ENCODE results near the gene PRKCB. TPM values are rescaled to one million over a fixed set of nuclear protein-coding genes. Genes with fewer than 3 reads are reported as not detected.

PRKCB gene
- total and polyA plus RNA-seq, 2 of the 8 experiments (the other 6 are each of a cell fraction or from before 2014, with no cell fraction given) = 7.1 to 12.1 TPM

GRCh38 chr16:23930791-23931190 lies 95.0 kb downstream of the PRKCB start:
- H3K79me1 ChIP-seq (ENCODE audit: low read depth, low read length) = no peaks in the 10 kb centered on the region
- no peak overlapping the region for H4K8ac ChIP-seq (ENCODE audit: extremely low read depth, insufficient read depth, low read length)
- no peak overlapping the region for H3K56ac ChIP-seq (replicated peaks; ENCODE audit: insufficient read length, low read depth, low read length)
- 92% methylated on average over 5 of the region's 5 CpGs; no CpG with 5 or more reads in 1 of the 2 experiments for WGBS, 2 experiments (ENCODE audit: extremely low coverage in 1 of 2, insufficient coverage in 1 of 2, insufficient read length in 1 of 2, insufficient replicate concordance in 2 of 2, low coverage in 1 of 2, low lambda C conversion rate in 2 of 2, missing lambda C conversion rate in 1 of 2)
- H2BK15ac ChIP-seq (ENCODE audit: low read length) = no peak overlapping the region
- H4K20me1 ChIP-seq (replicated peaks in 1 of 2; ENCODE audit: control insufficient read depth in 1 of 2, insufficient read depth in 2 of 2, low read length in 2 of 2) = peaks cover 0 to 2% of the 10 kb centered on the region in 2 experiments
- no peak overlapping the region for H4K91ac ChIP-seq (replicated peaks; ENCODE audit: insufficient read length, low read length)
- H3K4me1 ChIP-seq (replicated peaks in 1 of 4; ENCODE audit: control insufficient read depth in 3 of 4, insufficient read depth in 4 of 4, low read length in 3 of 4) = no peaks in the 10 kb centered on the region; a peak in 1 of 7 replicates
- no peak overlapping the region for H3K4ac ChIP-seq (replicated peaks; ENCODE audit: insufficient read length, low read depth, low read length)
- H2BK5ac ChIP-seq (ENCODE audit: low read depth, low read length) = no peak overlapping the region
- H2BK20ac ChIP-seq (ENCODE audit: low read length) = no peak overlapping the region
- H3K36me3 ChIP-seq (ENCODE audit: control insufficient read depth in 2 of 4, insufficient read depth in 4 of 4, low read length in 3 of 4) = no peaks in the 10 kb centered on the region; a peak in 1 of 8 replicates
- H3K4me2 ChIP-seq (ENCODE audit: insufficient read depth in 1 of 2, low read depth in 2 of 2, low read length in 2 of 2) = no peak overlapping the region
- H3K14ac ChIP-seq (ENCODE audit: insufficient read length) = no peak overlapping the region
- no peaks in the 10 kb centered on the region for H3K79me2 ChIP-seq (ENCODE audit: control insufficient read depth in 1 of 2, insufficient read depth in 2 of 2, low read length in 2 of 2)
- TF ChIP-seq SRF (IDR thresholded peaks at IDR 0.05; ENCODE audit: low read depth, low read length) = no peak
- TF ChIP-seq POU5F1 (IDR thresholded peaks at IDR 0.05; ENCODE audit: low read depth, low read length) = no peak
- TF ChIP-seq NANOG (IDR thresholded peaks at IDR 0.05; ENCODE audit: insufficient read depth, low read depth, low read length, poor library complexity, severe bottlenecking) = no peak
- TF ChIP-seq GABPA (IDR thresholded peaks at IDR 0.05; ENCODE audit: borderline replicate concordance, insufficient read depth, low read length) = no peak
- no peak for TF ChIP-seq JUND (IDR thresholded peaks at IDR 0.05; ENCODE audit: low read length)
- TF ChIP-seq E2F6 (IDR thresholded peaks at IDR 0.05) = no peak
- no peak overlapping the region for H3K9ac ChIP-seq (replicated peaks in 1 of 4; ENCODE audit: extremely low read depth in 1 of 4, low read depth in 3 of 4, low read length in 3 of 4)
- DNase-seq (ENCODE audit: low read depth in 1 of 2, low spot score in 2 of 2) = no peak
- H3K9me3 ChIP-seq (ENCODE audit: insufficient read depth in 2 of 2, low read depth in 1 of 2, low read length in 1 of 2) = no peaks in the 10 kb centered on the region
- no peak overlapping the region for H3K23ac ChIP-seq (ENCODE audit: insufficient read length)
- no peak overlapping the region for H3K18ac ChIP-seq (ENCODE audit: extremely low read depth, low read length)
- no peak overlapping the region for H3K4me3 ChIP-seq (ENCODE audit: extremely low read depth in 1 of 4, insufficient read depth in 2 of 4, low read depth in 3 of 4, low read length in 4 of 4)
- CTCF ChIA-PET (ENCODE audit: partially characterized antibody) = interaction anchor here (0.5 to 1.6 kb wide), 8 partner anchors 8 to 974 kb away, joined by 3 to 11 read pairs (median 3); no protein-coding TSS in a partner anchor
- FAIRE-seq = no peak
- no peak overlapping the region for H3K27ac ChIP-seq (ENCODE audit: low read depth, low read length)
- H2AFZ ChIP-seq (ENCODE audit: low read length) = no peak overlapping the region
- no peak overlapping the region for H4K5ac ChIP-seq (ENCODE audit: insufficient read length, low read depth, low read length)
- no peak overlapping the region for H2BK12ac ChIP-seq (ENCODE audit: low read depth, low read length)
- no peak overlapping the region for H2AK5ac ChIP-seq (ENCODE audit: low read depth, low read length)
- H2BK120ac ChIP-seq (replicated peaks; ENCODE audit: low read depth, low read length) = no peak overlapping the region
- peaks cover 5% of the 10 kb centered on the region; the same call in 1 of the 2 replicates for H3K23me2 ChIP-seq (ENCODE audit: low read depth, low read length)
- no peaks in the 10 kb centered on the region for H3K27me3 ChIP-seq (replicated peaks in 1 of 4; ENCODE audit: control insufficient read depth in 3 of 4, extremely low read depth in 1 of 4, insufficient read depth in 3 of 4, low read length in 3 of 4)
- POLR2A ChIA-PET (ENCODE audit: partially characterized antibody) = interaction anchor here (1.2 kb wide), 1 partner anchor 28 kb away, joined by 3 read pairs; no protein-coding TSS in a partner anchor
